MM.1S (cell line): ENCODE results near the gene CUBN.

Experiments used
- DNase-seq: peaks from one replicate; pipeline ENCODE4 v3.0.0-alpha.2; 2015
- H2AFZ ChIP-seq: fragments of 300-600 bp; sonication (generic); 2 replicates; pipeline ENCODE4 v1.6.0; 2016; ENCODE audit warnings: antibody characterized with exemption, low read length
- H3F3A ChIP-seq: fragments of 300-600 bp; sonication (generic); 2 replicates; pipeline ENCODE4 v1.6.1; 2016; ENCODE audit warnings: mild to moderate bottlenecking, antibody characterized with exemption, low read length, moderate library complexity, mixed read lengths; ENCODE audit not compliant: insufficient read depth
- H3K27ac ChIP-seq: fragments of 300-600 bp; sonication (generic); 2 replicates; pipeline ENCODE4 v1.5.1; 2016; ENCODE audit warnings: mild to moderate bottlenecking, low read length
- H3K27me3 ChIP-seq: fragments of 300-600 bp; sonication (generic); replicated peaks from 2 replicates; pipeline ENCODE4 v1.6.0; 2016; ENCODE audit warnings: low read length; ENCODE audit not compliant: insufficient read depth
- H3K36me3 ChIP-seq: fragments of 300-600 bp; sonication (generic); replicated peaks from 2 replicates; pipeline ENCODE4 v1.6.1; 2016; ENCODE audit warnings: mild to moderate bottlenecking, low read length, mixed read lengths; ENCODE audit not compliant: insufficient read depth
- H3K4me1 ChIP-seq: fragments of 300-600 bp; sonication (generic); 2 replicates; pipeline ENCODE4 v1.6.1; 2016; ENCODE audit warnings: low read length, mixed read lengths
- H3K4me2 ChIP-seq: fragments of 300-600 bp; sonication (generic); 2 replicates; pipeline ENCODE4 v1.6.0; 2016; ENCODE audit warnings: low read depth, low read length
- H3K4me3 ChIP-seq: fragments of 300-600 bp; sonication (generic); 2 replicates; pipeline ENCODE4 v1.5.1; 2016; ENCODE audit warnings: low read length, mixed read lengths
- H3K79me2 ChIP-seq: fragments of 300-600 bp; sonication (generic); 2 replicates; pipeline ENCODE4 v1.6.1; 2016; ENCODE audit warnings: mixed run types, low read length, mixed read lengths
- H3K9ac ChIP-seq: fragments of 300-600 bp; sonication (generic); 2 replicates; pipeline ENCODE4 v1.6.1; 2016; ENCODE audit warnings: low read length, mixed read lengths
- H3K9me2 ChIP-seq: fragments of 300-600 bp; sonication (generic); replicated peaks from 2 replicates; pipeline ENCODE4 v1.6.1; 2016; ENCODE audit warnings: mild to moderate bottlenecking, low read length, mixed read lengths; ENCODE audit not compliant: insufficient read depth
- H3K9me3 ChIP-seq: fragments of 300-600 bp; sonication (generic); replicated peaks from 2 replicates; pipeline ENCODE4 v1.6.1; 2016; ENCODE audit warnings: mild to moderate bottlenecking, low read length, mixed read lengths; ENCODE audit not compliant: insufficient read depth
- H4K20me1 ChIP-seq: fragments of 300-600 bp; sonication (generic); 2 replicates; pipeline ENCODE4 v1.6.1; 2016; ENCODE audit warnings: mild to moderate bottlenecking, low read length, moderate library complexity, mixed read lengths; ENCODE audit not compliant: insufficient read depth
- CTCF ChIP-seq: fragments of 300-600 bp; sonication (generic); IDR thresholded peaks from 2 replicates; pipeline ENCODE4 v1.5.1; 2016; ENCODE audit warnings: antibody characterized with exemption, low read length, mixed read lengths
- EZH2 ChIP-seq: fragments of 300-600 bp; sonication (generic); optimal IDR thresholded peaks from 2 replicates; pipeline ENCODE3; 2017; ENCODE audit warnings: low read depth, mild to moderate bottlenecking, antibody characterized with exemption, low read length, mixed read lengths
- EZH2phosphoT487 ChIP-seq: fragments of 300-600 bp; sonication (generic); IDR thresholded peaks from 2 replicates; pipeline ENCODE4 v1.6.1; 2018; ENCODE audit warnings: antibody characterized with exemption, low read length

Gene CUBN

GRCh38 chr10:16798571-16798970, 331.0 kb downstream of the CUBN start:
- H3K27me3 ChIP-seq, result no peaks in the 10 kb centered on the region
- H3K9ac ChIP-seq, result no peak overlapping the region
- H3K27ac ChIP-seq, result no peak overlapping the region
- H3F3A ChIP-seq, result no peaks in the 10 kb centered on the region
- no peaks in the 10 kb centered on the region for H4K20me1 ChIP-seq
- no peak for DNase-seq
- no peaks in the 10 kb centered on the region for H3K4me1 ChIP-seq
- peaks cover 7% of the 10 kb centered on the region; the same call in 1 of the 2 replicates for H3K79me2 ChIP-seq
- TF ChIP-seq EZH2phosphoT487, result no peak
- no peak for TF ChIP-seq EZH2
- no peak for TF ChIP-seq CTCF
- no peak overlapping the region for H3K4me3 ChIP-seq
- H3K9me3 ChIP-seq, result no peaks in the 10 kb centered on the region
- no peaks in the 10 kb centered on the region for H3K36me3 ChIP-seq
- no peaks in the 10 kb centered on the region for H3K9me2 ChIP-seq
- H3K4me2 ChIP-seq, result no peak overlapping the region
- no peak overlapping the region for H2AFZ ChIP-seq

GRCh38 chr10:16795410-16796073, 334.1 kb downstream of the CUBN start:
- DNase-seq, result no peak
- Histone ChIP-seq H3K27ac (no peak overlapping the region), H3K79me2 (0 out of 2 replicates have a peak, but pooled peaks cover 3% of the 10 kb centered on the region), H3K27me3 (no peaks in the 10 kb centered on the region), H4K20me1 (no peaks in the 10 kb centered on the region), H3K9ac (no peak overlapping the region), H2AFZ (no peak overlapping the region), H3K4me2 (no peak overlapping the region), H3K4me3 (no peak overlapping the region), H3K9me3 (no peaks in the 10 kb centered on the region), H3K36me3 (no peaks in the 10 kb centered on the region), H3K4me1 (no peaks in the 10 kb centered on the region), H3F3A (no peaks in the 10 kb centered on the region), H3K9me2 (no peaks in the 10 kb centered on the region)
- TF ChIP-seq EZH2phosphoT487 (no peak), CTCF (no peak), EZH2 (no peak)

GRCh38 chr10:16794005-16794404, 335.6 kb downstream of the CUBN start:
- Histone ChIP-seq H4K20me1 (no peaks in the 10 kb centered on the region), H3K27ac (no peak overlapping the region), H3K79me2 (0 out of 2 replicates have a peak, but pooled peaks cover 3% of the 10 kb centered on the region), H2AFZ (no peak overlapping the region), H3F3A (no peaks in the 10 kb centered on the region), H3K9me3 (no peaks in the 10 kb centered on the region), H3K4me3 (no peak overlapping the region), H3K9ac (no peak overlapping the region), H3K9me2 (no peaks in the 10 kb centered on the region), H3K36me3 (no peaks in the 10 kb centered on the region), H3K27me3 (no peaks in the 10 kb centered on the region), H3K4me2 (no peak overlapping the region), H3K4me1 (no peaks in the 10 kb centered on the region)
- TF ChIP-seq CTCF (no peak), EZH2phosphoT487 (no peak), EZH2 (no peak)
- no peak for DNase-seq
